HG03108 (cell line): Measurements from ENCODE around the gene PRORP.
"Not testable (repeated sequence)": the region's sequence is repeated elsewhere in the genome, so short reads cannot be mapped to it uniquely, and the experiment has no call there.

ENCODE experiments used
- ATAC-seq: cut with Tn5 transposase; IDR thresholded peaks from one replicate; pipeline ENCODE4 v1.9.1; 2021; ENCODE audit warnings: moderate library complexity; ENCODE audit not compliant: unreplicated experiment

Gene PRORP

DNA sequence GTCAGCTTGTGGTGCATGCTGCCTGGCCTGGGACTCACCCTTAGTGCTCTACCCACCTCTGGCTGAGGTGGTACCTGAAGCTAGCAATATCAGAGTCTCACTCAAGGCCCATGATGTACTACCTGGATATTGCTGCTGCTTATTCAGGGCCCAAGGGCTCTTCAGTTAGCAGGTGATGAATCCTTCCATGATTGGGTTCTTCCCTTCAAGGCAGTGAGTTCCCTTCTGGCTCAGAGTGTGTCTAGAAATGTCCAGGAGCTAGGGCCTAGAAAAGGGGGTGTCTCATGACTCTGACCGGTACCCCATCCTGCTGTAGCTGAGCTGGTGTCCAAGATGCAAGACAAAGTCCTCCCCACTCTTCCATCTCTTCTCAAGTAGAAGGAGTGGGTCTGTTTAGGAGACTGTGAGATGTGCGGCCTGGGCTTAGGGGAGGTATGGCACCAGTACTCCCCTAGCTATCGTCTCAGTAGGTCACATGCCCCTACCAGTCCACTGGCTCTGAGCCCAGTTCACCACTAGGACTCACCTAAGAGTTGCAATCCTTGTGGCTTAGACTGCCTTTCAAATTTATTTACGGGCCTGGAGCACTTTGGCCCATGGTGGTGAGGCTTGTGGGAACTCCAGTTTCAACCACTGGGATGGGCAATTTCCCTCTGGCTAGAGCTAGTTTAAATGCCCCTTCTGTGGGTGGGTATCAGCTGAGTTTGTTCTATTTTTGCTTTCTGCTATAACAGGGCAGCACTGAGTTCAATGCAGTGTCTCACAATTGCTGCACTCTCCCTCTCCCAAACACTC is 12.2 kb downstream of the PRORP start:
- no peak for ATAC-seq

DNA sequence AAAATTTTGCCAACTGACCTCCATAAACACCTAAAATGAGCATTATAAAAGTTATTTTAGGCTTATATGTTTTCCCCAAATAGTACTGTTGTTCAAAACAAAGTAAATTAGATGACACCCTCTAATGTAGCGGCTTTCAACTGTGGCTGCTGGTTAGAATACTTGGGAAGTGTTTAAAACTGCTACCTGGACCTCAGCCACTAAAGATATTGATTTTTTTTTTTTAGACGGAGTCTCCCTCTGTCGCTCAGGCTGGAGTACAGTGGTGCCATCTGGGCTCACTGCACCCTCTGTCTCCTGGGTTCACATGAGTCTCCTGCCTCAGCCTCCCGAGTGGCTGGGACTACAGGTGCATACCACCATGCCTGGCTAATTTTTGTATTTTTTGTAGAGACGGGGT is 16.2 kb downstream of the PRORP start:
- no peak for ATAC-seq

GRCh38 chr14:35140718-35141581 is 18.6 kb downstream of the PRORP start:
- ATAC-seq: no peak

DNA sequence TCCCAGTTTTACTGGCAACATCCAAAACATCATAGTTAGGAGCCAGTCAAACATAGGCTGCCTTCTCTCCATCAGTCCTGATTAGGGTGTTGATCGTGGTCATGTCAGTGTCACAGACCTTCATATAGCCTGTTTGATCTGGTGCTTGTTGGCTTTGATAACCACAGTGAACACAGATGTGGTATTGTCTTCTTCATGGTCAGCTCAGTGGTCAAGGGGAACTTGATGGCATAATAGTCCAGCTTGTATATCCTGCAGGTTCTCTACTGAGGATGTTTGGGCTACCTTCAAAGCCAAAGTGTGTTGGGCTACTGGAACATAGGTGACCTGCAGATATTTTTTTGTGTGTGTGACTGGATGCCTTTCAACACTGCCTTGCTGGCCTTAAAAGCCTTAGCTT is 21.7 kb downstream of the PRORP start:
- no peak for ATAC-seq

GRCh38 chr14:35146711-35147149 is 24.4 kb downstream of the PRORP start:
- no peak for ATAC-seq

- ATAC-seq: no peak
Measured at GRCh38 chr14:35147186-35147585, 24.8 kb downstream of the PRORP start.

DNA sequence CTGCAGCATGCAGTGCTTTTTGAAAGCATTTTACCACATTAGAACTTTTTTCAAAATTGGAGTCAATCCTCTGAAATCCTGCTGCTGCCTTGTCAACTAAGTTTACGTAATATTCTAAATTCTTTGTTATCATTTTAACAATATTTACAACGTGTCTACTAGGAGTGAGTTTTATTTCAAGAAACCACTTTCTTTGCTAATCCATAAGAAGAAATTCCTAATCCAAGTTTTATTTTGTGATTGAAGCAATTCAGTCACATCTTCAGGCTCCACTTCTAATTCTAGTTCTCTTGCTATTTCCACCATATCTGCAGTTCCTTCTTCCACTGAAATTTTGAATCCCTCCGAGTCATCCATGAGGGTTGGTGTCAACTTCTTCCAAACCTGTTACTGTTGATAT is 25.4 kb downstream of the PRORP start:
- ATAC-seq: no peak

DNA sequence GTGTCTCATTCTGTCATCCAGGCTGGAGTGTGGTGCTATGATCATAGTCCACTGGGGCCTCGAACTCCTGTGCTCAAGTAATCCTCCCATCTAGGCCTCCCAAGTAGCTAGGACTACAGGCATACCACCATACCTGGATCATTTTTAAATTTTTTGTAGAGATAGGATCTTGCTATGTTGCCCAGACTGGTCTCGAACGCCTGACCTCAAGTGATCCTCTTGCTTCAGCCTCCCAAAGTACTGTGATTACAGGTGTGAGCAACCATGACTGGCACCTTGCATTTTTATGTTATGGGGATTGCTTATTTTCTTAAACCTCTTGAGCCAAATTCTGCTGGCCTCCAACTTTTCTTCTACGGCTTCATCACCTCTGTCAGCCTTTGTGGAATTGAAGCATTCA is 26.9 kb downstream of the PRORP start:
- ATAC-seq: no peak

- not testable (repeated sequence) for ATAC-seq
Measured at GRCh38 chr14:35152531-35152930, 30.2 kb downstream of the PRORP start.

DNA sequence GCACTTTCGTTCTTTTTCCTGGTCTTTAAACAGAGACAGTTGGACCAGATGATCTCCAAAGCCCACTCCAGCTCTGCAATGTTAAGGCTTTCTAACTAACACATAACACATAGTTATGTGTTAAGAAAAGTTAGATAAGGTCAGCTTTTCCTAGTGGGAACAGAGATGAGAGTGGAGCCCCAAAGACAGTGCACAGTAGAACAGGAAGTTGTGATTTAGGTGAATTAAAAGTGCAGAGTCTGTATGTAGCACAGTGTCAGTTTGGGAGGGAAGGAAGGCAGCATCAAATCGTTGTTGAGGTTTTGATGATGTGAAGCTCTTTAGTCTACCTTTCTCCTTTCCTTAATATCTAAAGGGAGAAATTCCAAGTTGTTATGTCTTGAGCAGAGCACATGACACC is 31.7 kb downstream of the PRORP start:
- ATAC-seq: no peak

GRCh38 chr14:35155962-35156361 is 33.6 kb downstream of the PRORP start:
- no peak for ATAC-seq

DNA sequence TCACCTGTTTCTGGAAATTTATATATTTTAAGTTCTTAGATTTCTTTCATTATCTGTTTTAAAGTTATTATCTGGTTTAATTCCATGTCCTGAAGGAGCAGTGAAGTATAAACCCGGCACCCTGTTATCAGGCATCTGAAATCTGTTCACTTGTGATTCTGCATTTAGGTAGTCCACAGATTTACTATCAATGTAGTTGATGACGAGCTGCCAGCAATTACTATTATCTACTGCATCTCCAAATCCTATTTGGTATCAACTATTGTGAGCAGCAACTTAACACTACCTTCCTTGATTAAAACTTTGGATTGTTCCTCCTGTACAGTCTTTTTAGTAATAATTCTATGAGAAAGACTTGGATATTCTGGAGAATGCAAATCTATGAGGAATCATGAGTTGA is 36.1 kb downstream of the PRORP start:
- no peak for ATAC-seq

- no peak for ATAC-seq
Measured at GRCh38 chr14:35158951-35159653, 36.8 kb downstream of the PRORP start.

DNA sequence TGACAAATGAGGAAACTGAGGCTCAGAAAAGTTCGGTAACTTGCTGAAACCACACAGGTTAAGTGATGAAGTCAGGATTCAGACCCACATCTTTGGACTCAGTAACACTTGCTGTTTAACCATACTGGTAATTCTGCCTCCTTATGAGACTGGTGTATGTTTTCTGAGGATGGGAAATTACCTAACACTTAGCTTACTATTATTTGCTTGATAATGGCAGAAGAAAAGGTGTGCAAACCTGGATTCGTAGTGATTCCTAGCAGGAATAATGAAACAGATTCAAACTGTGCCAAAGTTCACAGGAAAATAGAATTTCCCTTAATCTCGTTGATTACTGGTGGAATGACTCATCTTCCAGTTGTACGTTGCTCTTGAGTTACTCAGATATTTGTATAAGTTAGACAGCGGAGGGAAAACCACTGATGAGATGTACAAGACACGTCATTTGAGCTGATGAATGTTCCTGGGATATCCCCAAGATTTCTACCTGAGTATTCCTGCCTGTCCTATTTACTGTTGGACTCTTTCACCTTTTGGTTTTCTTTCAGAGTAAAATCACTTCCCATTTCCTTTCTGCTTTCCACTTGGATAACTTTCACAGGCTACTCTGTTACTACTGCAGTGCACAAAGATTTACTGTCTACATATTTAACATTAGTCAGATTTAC is 37.5 kb downstream of the PRORP start:
- no peak for ATAC-seq

- ATAC-seq: no peak
Measured at GRCh38 chr14:35161231-35161630, 38.9 kb downstream of the PRORP start.

DNA sequence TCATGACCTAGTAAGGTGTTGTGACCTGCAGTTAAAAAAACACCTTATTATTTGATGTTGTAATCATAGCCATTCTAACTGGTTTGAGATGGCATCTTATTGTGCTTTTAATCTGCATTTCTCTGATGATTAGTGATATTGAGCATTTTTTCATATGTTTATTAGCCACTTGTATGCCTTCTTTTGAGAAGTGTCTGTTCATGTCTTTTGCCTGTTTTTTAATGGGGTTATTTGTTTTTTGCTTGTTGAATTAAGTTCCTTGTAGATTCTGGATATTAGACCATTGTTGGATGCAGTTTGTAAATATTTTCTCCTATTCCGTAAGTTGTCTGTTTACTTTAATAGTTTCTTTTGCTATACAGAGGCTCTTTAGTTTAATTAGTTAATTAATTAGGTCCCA is 41.0 kb downstream of the PRORP start:
- ATAC-seq: no peak

DNA sequence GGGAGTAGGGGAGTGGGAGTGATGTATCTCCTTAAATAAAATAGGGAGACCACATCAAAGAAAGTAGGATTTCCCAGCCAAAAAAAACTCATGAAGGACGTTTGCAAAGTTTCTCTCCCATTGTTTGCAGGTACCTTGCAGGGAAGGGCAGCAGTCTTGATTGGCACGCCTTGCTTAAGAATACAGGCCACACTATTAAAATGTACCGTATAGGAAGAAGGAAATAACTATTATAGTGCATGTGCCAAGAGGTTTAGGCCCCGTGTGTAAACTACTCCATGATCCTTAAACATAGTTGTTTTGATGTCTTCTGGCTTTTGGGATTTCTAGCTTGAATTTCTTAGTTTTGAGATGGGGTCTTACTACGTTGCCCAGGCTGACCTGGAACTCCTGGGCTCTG is 42.5 kb downstream of the PRORP start:
- ATAC-seq: no peak

DNA sequence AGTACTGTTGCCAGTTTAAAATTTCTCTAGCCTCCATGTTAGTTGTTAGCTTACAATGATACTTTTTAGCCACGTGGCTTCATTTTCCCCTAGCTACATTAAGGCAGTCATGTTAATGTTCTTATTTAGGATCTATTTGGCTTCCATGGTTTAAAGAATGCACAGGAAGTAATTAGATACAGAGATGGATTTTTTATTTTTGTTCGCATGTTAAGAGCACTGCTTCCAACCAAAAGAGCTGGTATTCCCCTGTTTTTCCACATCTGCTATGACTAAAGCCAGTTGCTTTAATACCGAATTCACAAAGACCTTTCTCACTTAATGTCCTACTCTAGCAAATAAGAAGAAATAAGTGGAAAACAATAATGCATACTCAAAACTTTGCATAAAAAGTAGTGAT is 45.1 kb downstream of the PRORP start:
- no peak for ATAC-seq
